KMS-11 (cell line): Measurements from ENCODE around the gene G6PD.

Experiments used
- H2AFZ ChIP-seq: fragments of 200-600 bp; sonication (generic); 2 replicates; pipeline ENCODE4 v1.6.1; 2016; ENCODE audit warnings: antibody characterized with exemption, mixed run types, low read depth
- H3K27ac ChIP-seq: fragments of 200-600 bp; sonication (generic); 2 replicates; pipeline ENCODE4 v1.6.1; 2016; ENCODE audit warnings: mild to moderate bottlenecking, mixed run types
- H3K27me3 ChIP-seq: fragments of 200-600 bp; sonication (generic); 2 replicates; pipeline ENCODE4 v1.6.1; 2017; ENCODE audit warnings: mild to moderate bottlenecking, low read depth, mixed run types, moderate library complexity; ENCODE audit not compliant: insufficient read depth
- H3K36me3 ChIP-seq: fragments of 200-600 bp; sonication (generic); 2 replicates; pipeline ENCODE4 v1.6.1; 2017; ENCODE audit warnings: mild to moderate bottlenecking, mixed run types; ENCODE audit not compliant: insufficient read depth
- H3K4me1 ChIP-seq: fragments of 200-600 bp; sonication (generic); 2 replicates; pipeline ENCODE4 v1.6.1; 2016; ENCODE audit warnings: mild to moderate bottlenecking, low read depth, mixed run types; ENCODE audit not compliant: poor library complexity, severe bottlenecking
- H3K4me2 ChIP-seq: fragments of 200-600 bp; sonication (generic); 2 replicates; pipeline ENCODE4 v1.7.0; 2016; ENCODE audit warnings: mild to moderate bottlenecking, mixed run types
- H3K4me3 ChIP-seq: fragments of 200-600 bp; sonication (generic); IDR thresholded peaks from 2 replicates; pipeline ENCODE4 v1.6.1; 2017; ENCODE audit warnings: low read depth, low read length, mixed read lengths; ENCODE audit not compliant: insufficient read depth
- H3K79me2 ChIP-seq: fragments of 200-600 bp; sonication (generic); 2 replicates; pipeline ENCODE4 v1.6.1; 2016; ENCODE audit warnings: low read depth, mixed run types; ENCODE audit not compliant: insufficient read depth
- H3K9ac ChIP-seq: fragments of 200-600 bp; sonication (generic); 2 replicates; pipeline ENCODE4 v1.6.1; 2016; ENCODE audit warnings: mild to moderate bottlenecking, mixed run types
- H4K20me1 ChIP-seq: fragments of 200-600 bp; sonication (generic); 2 replicates; pipeline ENCODE4 v1.6.1; 2016; ENCODE audit warnings: mild to moderate bottlenecking, mixed run types; ENCODE audit not compliant: insufficient read depth
- CTCF ChIP-seq: fragments of 200-600 bp; sonication (generic); conservative IDR thresholded peaks from 2 replicates; pipeline ENCODE4 v1.6.1; 2017; ENCODE audit warnings: low read depth, mild to moderate bottlenecking, antibody characterized with exemption, low read length, moderate library complexity, mixed read lengths

Gene G6PD

GRCh38 chrX:154545673-154546274, 872 bp downstream of the G6PD start:
- H3K79me2 ChIP-seq = peaks cover 28% of the 10 kb centered on the region
- H3K9ac ChIP-seq = no peak overlapping the region
- no peak overlapping the region for H3K27ac ChIP-seq
- H2AFZ ChIP-seq = no peak overlapping the region; the same call in 1 of the 2 replicates
- no peak overlapping the region for H3K4me3 ChIP-seq
- no peaks in the 10 kb centered on the region for H3K27me3 ChIP-seq
- no peaks in the 10 kb centered on the region for H4K20me1 ChIP-seq
- peak overlapping the region; percentile 89 for H3K4me2 ChIP-seq
- H3K4me1 ChIP-seq = peaks cover 14% of the 10 kb centered on the region
- no peaks in the 10 kb centered on the region for H3K36me3 ChIP-seq
- TF ChIP-seq CTCF = no peak

- no peak overlapping the region for H3K9ac ChIP-seq
- no peak overlapping the region for H3K27ac ChIP-seq
- H3K27me3 ChIP-seq = no peaks in the 10 kb centered on the region
- H3K4me2 ChIP-seq = no peak overlapping the region
- peaks cover 5% of the 10 kb centered on the region for H3K4me1 ChIP-seq
- H3K36me3 ChIP-seq = no peaks in the 10 kb centered on the region
- TF ChIP-seq CTCF = no peak
- H2AFZ ChIP-seq = no peak overlapping the region
- H3K4me3 ChIP-seq = no peak overlapping the region
- no peaks in the 10 kb centered on the region for H4K20me1 ChIP-seq
- H3K79me2 ChIP-seq = peaks cover 2% of the 10 kb centered on the region; the same call in 1 of the 2 replicates
Measured at GRCh38 chrX:154542723-154543424, 3.8 kb downstream of the G6PD start.

GRCh38 chrX:154541896-154542722, 4.5 kb downstream of the G6PD start:
- no peaks in the 10 kb centered on the region for H3K27me3 ChIP-seq
- H3K79me2 ChIP-seq = no peaks in the 10 kb centered on the region
- H3K4me3 ChIP-seq = no peak overlapping the region
- no peaks in the 10 kb centered on the region for H4K20me1 ChIP-seq
- no peak overlapping the region for H3K4me2 ChIP-seq
- H3K36me3 ChIP-seq = no peaks in the 10 kb centered on the region
- peaks cover 5% of the 10 kb centered on the region for H3K4me1 ChIP-seq
- no peak overlapping the region for H2AFZ ChIP-seq
- no peak overlapping the region for H3K9ac ChIP-seq
- no peak overlapping the region for H3K27ac ChIP-seq
- no peak for TF ChIP-seq CTCF

- Histone ChIP-seq H3K4me2 (no peak overlapping the region), H2AFZ (no peak overlapping the region), H3K79me2 (no peaks in the 10 kb centered on the region), H3K4me1 (peaks cover 5% of the 10 kb centered on the region), H3K27me3 (no peaks in the 10 kb centered on the region), H3K36me3 (no peaks in the 10 kb centered on the region), H3K4me3 (no peak overlapping the region), H3K9ac (no peak overlapping the region), H3K27ac (no peak overlapping the region), H4K20me1 (no peaks in the 10 kb centered on the region)
- TF ChIP-seq CTCF = no peak
Measured at GRCh38 chrX:154541589-154541895, 5.1 kb downstream of the G6PD start.
